ENCODE measurements around the gene LCAT.
A peak's percentile ranks its signal among the peaks of the same experiment; 100 is the strongest.
"Not testable (repeated sequence)": the region's sequence is repeated elsewhere in the genome, so short reads cannot be mapped to it uniquely, and the experiment has no call there.

LCAT gene

GRCh38 chr16:67943619-67944504 is at the start of gene LCAT:
LCAT (minus strand) TSS chr16:67944120; CDS start chr16:67944101, 19 bp downstream.
- DNase-seq (ENCODE audit: low spot score), result no peak

GRCh38 chr16:67993207-67994039 is 49.5 kb upstream of the LCAT start:
- DNase-seq (ENCODE audit: low spot score), result peak; percentile 87

GRCh38 chr16:67992661-67993206 is 48.8 kb upstream of the LCAT start:
- DNase-seq (ENCODE audit: low spot score), result no peak

- no peak for DNase-seq (ENCODE audit: low spot score)
These were observed 46.1 kb upstream of the LCAT start for GRCh38 chr16:67990018-67990386.

- DNase-seq (ENCODE audit: low spot score), result no peak
These were observed 45.5 kb upstream of the LCAT start for GRCh38 chr16:67989322-67990017.

- DNase-seq (ENCODE audit: low spot score), result no peak
These were observed 44.8 kb upstream of the LCAT start for GRCh38 chr16:67988675-67989074.

- DNase-seq (ENCODE audit: low spot score), result no peak
These were observed 43.7 kb upstream of the LCAT start for GRCh38 chr16:67987460-67988160.

- DNase-seq (ENCODE audit: low spot score), result no peak
These were observed 43.0 kb upstream of the LCAT start for GRCh38 chr16:67986949-67987348.

GRCh38 chr16:67982011-67982696 is 38.2 kb upstream of the LCAT start:
- no peak for DNase-seq (ENCODE audit: low spot score)

GRCh38 chr16:67979955-67980678 is 36.2 kb upstream of the LCAT start, which contains the start of gene DPEP3:
DPEP3 (minus strand) TSS chr16:67980499; CDS start chr16:67980380, 119 bp downstream.
- no peak for DNase-seq (ENCODE audit: low spot score)

GRCh38 chr16:67977469-67978227 is 33.7 kb upstream of the LCAT start:
- DNase-seq (ENCODE audit: low spot score), result no peak

GRCh38 chr16:67977005-67977404 is 33.1 kb upstream of the LCAT start:
- no peak for DNase-seq (ENCODE audit: low spot score)

- no peak for DNase-seq (ENCODE audit: low spot score)
These were observed 32.3 kb upstream of the LCAT start for GRCh38 chr16:67976205-67976604.

- no peak for DNase-seq (ENCODE audit: low spot score)
These were observed 31.6 kb upstream of the LCAT start for GRCh38 chr16:67975321-67976105.

- DNase-seq (ENCODE audit: low spot score), result not testable (repeated sequence)
These were observed 28.4 kb upstream of the LCAT start for GRCh38 chr16:67972285-67972684.

- no peak for DNase-seq (ENCODE audit: low spot score)
These were observed 27.2 kb upstream of the LCAT start for GRCh38 chr16:67971111-67971510.

- DNase-seq (ENCODE audit: low spot score), result peak; percentile 29
These were observed 25.5 kb upstream of the LCAT start for GRCh38 chr16:67969254-67970039.
